ENCODE measurements around the gene KRTAP5-11.
A peak's percentile ranks its signal among the peaks of the same experiment; 100 is the strongest.
"Not testable (repeated sequence)": the region's sequence is repeated elsewhere in the genome, so short reads cannot be mapped to it uniquely, and the experiment has no call there.

The KRTAP5-11 gene, protein sequence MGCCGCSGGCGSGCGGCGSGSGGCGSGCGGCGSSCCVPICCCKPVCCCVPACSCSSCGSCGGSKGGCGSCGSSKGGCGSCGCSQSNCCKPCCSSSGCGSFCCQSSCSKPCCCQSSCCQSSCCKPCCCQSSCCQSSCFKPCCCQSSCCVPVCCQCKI

DNA sequence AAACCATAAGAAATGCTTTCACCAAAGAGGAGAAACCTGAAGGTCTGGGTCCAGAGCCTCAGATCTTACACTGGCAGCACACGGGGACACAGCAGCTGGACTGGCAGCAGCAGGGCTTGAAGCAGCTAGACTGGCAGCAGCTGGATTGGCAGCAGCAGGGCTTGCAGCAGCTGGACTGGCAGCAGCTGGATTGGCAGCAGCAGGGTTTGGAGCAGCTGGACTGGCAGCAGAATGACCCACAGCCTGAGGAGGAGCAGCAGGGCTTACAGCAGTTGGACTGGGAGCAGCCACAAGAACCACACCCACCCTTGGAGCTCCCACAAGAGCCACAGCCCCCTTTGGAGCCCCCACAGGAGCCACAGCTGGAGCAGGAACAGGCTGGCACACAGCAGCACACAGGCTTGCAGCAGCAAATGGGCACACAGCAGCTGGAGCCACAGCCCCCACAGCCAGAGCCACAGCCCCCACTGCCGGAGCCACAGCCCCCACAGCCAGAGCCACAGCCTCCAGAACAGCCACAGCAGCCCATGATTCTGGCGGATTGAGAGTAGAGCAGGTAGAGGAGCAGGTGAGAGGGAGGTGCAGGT lies at the start of gene KRTAP5-11:
TSS of gene KRTAP5-11 (minus strand) at position 567 of the 587 bp plus-strand sequence. CDS start at position 529, 38 bp downstream.
- no peak for DNase-seq (ENCODE audit: low read depth in 2 of 2)

DNA sequence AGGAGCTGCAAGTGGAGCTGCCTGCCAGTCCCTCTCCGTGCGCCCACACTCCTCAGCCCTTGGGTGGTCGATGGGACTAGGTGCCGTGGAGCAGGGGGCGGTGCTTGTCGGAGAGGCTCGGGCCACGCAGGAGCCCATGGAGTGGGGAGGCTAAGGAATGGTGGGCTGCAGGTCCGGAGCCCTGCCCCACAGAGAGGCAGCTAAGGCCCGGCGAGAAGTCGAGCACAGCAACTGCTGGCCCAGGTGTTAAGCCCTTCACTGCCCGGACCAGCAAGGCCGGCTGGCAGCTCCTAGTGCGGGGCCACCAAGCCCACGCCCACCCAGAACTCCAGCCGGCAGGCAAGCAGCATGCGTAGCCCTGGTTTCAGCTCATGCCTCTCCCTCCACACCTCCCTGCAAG lies 48.9 kb upstream of the KRTAP5-11 start:
- DNase-seq (ENCODE audit: low read depth in 2 of 2): not testable (repeated sequence)

DNA sequence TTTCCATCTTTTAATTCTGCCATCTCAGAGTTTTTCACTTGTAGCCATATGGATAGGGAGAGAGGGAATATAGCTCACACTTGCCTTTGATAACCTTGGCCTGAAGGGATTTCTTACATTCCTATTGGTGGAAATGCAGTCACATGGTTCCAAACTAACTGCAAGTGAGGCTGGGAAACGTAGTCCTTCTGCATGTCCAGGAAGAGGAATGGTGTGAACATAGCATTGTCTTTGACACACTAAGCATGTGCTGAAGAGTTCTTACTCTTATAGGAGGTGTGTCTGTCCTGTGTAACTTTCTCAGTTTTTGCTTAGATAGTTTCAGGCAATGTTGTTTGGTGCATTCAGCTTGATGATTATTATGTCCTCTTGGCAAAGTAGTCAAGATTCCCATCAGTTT lies 47.4 kb upstream of the KRTAP5-11 start:
- not testable (repeated sequence) for DNase-seq (ENCODE audit: low read depth in 2 of 2)

DNA sequence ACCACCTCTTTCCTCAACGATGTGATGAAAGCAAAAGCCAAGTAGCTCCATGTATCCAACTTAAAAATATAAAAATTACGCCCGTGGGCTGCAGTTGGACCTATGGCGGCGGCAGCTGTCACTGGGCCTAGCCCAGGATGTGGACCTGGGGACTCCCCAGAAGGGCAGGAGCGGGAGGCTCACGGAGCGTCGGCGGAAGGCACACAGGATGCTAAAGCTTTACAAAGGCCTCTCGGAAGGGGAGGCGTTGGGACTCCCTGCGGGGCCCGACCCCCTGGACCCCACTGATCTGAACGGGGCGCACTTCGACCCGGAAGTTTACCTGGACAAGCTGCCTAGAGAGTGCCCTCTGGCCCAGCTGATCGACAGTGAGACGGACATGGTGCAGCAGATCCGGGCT lies 46.3 kb upstream of the KRTAP5-11 start:
- DNase-seq (ENCODE audit: low read depth in 2 of 2): not testable (repeated sequence)

DNA sequence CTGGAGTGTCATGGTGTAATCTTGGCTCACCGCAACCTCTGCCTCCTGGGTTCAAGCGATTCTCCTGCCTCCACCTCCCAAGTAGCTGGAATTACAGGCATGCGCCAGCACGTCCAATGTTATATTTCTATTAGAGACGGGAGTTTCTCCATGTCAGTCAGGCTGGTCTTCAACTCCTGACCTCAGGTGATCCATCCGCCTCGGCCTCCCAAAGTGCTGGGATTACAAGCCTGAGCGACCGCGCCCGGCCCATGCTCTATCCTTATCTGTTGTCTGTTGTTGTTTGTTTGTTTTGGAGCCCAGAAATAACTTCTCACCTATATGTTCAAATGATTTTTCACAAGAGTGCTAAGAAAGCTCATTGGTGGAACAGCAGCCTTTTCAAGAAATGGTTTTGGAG lies 40.6 kb upstream of the KRTAP5-11 start:
- DNase-seq (ENCODE audit: low read depth in 2 of 2): not testable (repeated sequence)

DNA sequence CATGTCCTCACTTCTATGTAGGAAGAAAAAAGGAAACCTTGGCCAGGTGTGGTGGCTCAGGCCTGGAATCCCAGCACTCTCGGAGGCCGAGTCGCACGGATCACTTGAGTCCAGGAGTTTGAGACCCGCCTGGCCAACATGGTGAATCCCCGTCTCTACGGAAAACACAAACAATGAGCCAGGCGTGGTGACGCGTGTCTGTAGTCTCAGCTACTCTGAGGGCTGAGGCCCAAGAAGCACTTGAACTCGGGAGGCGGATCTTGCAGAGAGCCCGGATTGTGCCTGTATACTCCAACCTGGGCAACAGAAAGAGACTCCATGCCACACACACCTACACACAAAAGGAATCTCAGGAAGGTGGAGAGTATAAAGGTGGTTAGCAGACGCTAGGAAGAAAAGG lies 39.9 kb upstream of the KRTAP5-11 start:
- not testable (repeated sequence) for DNase-seq (ENCODE audit: low read depth in 2 of 2)

DNA sequence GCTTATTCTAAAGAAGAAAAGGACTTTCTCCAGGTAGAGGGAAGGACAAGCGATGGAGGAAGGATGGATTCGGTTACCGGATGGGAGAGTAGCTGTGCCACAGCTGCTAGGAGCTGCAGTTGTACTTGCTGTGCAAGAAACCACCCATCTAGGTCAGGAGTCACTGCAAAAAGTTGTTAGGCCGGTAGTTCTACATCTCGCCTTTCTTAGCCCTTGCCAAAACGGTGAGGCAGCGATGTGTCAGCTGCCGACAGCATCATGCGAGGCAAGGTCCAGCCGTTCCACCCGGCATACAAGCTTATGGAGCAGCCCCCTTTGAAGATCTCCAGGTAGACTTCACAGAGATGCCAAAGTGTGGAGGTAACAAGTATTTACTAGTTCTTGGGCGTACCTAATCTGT lies 32.3 kb upstream of the KRTAP5-11 start:
- not testable (repeated sequence) for DNase-seq (ENCODE audit: low read depth in 2 of 2)

DNA sequence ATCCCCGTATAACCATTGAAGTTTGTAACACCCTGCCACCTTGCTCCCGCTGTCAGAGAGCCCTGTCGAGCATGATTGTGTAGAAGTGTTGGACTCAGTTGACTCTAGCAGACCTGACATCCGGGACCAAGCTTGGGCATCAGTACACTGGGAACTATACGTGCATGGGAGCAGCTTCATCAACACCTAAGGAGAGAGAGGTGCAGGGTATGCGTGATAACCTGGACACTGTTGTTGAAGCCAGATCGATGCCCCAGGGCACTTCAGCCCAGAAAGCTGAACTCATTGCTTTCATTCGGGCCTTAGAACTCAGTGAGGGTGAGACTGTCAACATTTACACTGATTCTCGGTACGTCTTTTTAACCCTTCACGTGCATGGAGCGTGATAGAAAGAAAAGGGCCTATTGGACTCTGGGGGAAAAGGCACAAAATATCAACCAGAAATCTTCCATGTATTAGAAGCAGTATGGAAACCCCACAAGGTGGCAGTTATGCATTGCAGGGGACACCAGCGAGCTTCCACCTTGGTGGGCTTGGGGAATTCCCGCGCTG lies 31.8 kb upstream of the KRTAP5-11 start:
- DNase-seq (ENCODE audit: low read depth in 2 of 2): not testable (repeated sequence)

DNA sequence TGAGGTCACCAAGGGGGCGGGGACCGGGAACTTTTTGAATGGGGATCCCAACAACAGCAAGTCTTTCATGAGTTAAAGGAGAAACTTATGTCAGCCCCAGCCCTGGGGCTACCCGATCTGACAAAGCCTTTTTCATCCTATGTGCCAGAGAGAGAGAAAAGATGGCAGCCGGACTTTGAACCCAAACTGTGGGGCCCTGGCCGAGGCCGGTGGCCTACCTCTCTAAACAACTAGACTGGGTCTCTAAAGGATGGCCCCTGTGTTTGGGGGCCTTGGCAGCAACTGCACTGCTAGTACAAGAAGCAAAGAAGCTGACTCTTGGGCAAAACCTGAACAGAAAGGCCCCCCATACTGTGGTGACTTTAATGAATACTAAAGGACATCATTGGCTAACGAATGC lies 31.3 kb upstream of the KRTAP5-11 start:
- not testable (repeated sequence) for DNase-seq (ENCODE audit: low read depth in 2 of 2)

DNA sequence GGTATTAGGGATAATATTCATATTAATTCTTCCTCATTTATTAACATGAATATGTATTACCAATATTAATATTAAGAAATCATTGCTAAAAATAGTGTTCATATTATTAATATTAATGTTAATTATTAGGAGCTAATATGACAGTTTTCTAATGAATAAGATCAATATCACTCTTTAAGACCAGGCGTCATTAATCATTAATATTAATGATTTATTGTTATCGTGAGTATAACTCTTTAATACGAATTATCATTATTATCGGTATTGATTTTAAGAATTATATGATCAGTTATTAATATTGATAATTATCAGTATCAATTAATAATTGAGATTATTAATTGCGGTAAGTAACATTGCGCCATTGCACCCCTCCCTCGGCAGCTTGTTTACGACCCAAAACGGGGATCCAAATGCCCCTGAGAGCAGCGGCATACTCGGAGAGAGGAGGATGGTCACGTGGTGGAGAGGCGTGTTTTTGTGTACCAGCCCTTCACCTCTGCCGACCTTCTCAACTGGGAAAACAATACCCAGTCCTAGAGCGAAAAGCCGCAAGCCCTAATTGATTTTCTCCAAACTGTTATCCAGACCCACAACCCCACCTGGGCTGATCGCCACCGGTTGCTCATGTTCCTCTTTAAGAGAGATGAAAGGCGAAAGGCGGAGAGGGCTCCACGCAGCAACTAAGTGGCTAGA lies 28.7 kb upstream of the KRTAP5-11 start:
- DNase-seq (ENCODE audit: low read depth in 2 of 2): not testable (repeated sequence)

DNA sequence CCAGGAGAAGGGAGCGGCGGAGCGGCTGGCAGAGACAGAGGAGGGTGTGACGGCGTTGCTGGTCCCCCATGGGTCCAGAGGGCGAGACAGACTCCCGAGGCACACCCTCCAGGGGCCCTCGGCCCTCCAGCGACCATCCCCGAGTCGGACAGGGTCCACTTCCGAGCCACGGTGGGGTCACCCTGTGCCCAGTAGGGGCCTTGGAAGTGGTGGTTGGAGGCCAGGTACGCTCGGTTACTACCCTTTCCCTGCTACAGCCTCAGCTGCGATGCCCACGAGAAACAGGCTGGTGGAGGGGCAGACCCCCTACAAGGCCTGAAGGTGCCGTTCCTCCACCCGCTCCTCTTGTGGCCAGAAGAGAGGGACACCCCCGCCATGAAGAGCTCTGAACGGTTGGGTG lies 25.6 kb upstream of the KRTAP5-11 start:
- not testable (repeated sequence) for DNase-seq (ENCODE audit: low read depth in 2 of 2)

DNA sequence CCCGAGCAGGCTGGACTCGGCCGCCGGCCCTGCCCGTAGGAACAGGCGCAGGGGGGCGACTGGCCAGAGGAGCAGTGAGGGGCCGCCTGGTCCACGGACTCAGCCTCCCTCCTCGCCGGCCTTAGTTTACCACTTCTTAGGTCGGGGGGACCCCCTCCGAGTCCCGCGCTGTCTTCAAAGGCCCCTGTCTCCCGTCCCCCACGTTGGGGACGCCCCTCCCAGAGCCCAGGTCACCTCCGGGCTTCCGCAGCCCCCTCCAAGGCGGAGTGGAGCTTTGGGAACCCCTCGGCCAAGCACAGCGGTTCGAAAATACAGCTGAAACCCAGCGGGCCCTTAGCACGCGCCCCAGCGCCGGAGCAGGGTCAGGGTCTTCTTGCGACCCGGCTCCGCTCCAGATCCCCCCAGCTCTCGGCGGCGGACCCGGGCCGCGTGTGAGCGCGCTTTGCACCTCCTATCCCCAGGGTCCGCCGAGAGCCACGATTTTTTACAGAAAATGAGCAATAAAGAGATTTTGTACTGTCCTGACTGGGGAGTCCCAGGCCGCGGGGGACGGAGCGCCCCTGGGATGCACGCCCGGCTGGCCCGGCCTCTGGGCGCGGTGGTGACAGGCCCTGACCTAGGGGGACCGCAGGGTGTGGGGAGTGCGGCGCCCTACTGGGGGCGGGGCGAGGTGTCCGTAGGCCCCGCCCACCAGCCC lies 25.0 kb upstream of the KRTAP5-11 start:
- DNase-seq (ENCODE audit: low read depth in 2 of 2): not testable (repeated sequence)

DNA sequence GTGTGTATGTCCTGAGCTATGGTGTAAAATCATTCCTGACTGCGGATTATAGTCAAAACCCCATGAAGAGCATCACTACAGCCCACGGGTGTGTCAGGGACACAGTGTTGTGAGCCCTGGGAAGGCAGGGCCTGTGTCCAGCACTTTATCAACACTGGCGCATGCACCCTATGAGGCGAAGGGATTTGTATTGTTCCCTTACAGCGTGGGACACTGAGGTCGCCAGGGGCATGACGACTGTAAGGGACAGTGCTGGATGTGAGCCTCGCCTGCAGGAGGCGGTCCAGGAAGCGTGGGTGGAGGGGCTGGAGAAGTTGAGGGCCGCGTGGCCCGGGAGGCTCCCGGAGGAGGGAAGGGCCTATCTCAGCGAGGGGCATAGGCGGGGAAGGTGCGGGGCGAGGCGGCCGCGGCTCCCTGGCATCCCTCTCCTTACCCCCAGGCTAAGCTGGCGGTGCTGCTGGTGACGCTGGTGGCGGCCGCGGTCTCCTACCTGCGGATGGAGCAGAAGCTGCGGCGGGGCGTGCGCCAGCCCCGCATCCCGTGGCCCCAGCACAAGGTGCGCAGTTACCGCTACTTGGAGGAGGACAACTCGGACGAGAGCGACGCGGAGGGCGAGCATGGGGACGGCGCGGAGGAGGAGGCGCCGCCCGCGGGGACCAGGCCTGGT lies 24.3 kb upstream of the KRTAP5-11 start:
- not testable (repeated sequence) for DNase-seq (ENCODE audit: low read depth in 2 of 2)

DNA sequence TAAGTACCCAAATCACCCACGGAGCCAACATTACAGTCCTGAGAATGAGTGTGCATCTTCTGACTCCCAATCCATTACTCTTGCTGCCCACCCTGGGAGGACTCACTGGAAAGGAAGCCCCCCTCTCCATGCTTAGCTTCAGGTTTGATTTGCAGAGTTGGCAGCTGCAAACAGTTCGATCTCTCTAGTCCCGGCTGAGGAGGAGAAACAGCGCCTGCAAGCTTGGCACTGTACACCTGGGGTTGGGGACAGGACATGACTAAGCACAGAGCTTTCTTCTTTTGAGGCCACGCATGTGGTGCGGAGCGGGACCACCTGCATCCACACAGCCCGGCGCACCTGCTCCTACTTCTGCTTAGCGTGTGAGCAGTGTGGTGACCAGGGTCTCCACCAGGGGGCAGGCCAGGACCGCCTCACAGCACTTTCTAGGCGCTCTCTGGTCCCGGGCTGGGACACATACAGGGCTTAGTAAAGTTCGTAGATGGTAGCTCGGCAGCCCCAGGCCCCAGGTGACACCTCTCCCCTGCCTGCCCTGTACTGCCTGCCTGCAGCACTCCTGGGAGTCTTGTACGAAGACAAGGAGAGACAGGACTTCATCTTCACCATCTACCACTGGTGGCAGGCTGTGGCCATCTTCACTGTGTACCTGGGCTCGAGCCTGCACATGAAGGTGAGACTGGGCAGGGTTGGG lies 22.3 kb upstream of the KRTAP5-11 start:
- DNase-seq (ENCODE audit: low read depth in 2 of 2): not testable (repeated sequence)

DNA sequence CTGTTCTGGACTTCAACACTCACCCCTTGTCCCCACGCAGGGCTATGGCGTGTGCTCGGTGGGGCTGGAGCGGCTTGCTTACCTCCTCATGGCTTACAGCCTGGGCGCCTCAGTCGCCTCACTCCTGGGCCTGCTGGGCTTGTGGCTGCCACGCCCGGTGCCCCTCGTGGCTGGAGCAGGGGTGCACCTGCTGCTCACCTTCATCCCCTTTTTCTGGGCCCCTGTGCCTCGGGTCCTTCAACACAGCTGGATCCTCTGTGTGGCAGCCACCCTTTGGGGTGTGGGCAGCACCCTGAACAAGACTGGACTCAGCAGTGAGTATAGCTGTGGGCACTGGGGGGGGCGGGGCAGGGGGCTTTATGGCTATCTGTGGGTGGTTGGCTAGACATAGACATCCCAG lies 20.5 kb upstream of the KRTAP5-11 start:
- not testable (repeated sequence) for DNase-seq (ENCODE audit: low read depth in 2 of 2)

DNA sequence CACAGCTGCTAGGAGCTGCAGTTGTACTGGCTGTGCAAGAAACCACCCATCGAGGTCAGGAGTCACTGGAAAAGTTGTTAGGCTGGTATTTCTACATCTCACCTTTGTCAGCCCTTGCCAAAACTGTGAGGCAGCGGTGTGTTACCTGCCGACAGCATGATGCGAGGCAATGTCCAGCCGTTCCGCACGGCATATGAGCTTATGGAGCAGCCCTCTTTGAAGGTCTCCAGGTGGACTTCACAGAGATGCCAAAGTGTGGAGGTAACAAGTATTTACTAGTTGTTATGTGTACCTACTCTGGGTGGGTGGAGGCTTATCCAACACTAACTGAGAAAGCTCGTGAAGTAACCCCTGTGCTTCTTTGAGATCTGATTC lies 6.9 kb upstream of the KRTAP5-11 start:
- DNase-seq (ENCODE audit: low read depth in 2 of 2): not testable (repeated sequence)

DNA sequence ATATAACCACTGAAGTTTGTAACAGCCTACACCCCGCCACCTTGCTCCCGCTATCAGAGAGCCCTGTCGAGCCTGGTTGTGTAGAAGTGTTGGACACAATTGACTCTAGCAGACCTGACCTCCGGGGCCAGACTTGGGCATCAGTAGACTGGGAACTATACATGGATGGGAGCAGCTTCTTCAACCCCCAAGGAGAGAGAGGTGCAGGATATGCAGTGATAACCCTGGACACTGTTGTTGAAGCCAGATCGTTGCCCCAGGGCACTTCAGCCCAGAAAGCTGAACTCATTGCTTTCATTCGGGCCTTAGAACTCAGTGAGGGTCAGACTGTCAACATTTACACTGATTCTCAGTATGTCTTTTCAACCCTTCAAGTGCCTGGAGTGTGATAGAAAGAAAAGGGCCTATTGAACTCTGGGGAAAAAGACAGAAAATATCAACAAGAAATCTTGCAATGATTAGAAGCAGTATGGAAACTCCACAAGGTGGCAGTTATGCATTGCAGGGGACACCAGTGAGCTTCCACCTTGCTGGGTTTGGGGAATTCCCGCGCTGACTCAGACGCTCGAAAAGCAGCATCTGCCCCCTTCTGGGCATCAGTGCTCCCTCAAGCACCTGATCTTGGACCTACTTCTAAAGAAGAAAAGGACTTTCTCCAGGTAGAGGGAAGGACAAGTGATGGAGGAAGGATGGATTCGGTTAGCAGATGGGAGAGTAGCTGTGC lies 6.3 kb upstream of the KRTAP5-11 start:
- peak; percentile 47 to 60 for DNase-seq (ENCODE audit: low read depth in 2 of 2)

DNA sequence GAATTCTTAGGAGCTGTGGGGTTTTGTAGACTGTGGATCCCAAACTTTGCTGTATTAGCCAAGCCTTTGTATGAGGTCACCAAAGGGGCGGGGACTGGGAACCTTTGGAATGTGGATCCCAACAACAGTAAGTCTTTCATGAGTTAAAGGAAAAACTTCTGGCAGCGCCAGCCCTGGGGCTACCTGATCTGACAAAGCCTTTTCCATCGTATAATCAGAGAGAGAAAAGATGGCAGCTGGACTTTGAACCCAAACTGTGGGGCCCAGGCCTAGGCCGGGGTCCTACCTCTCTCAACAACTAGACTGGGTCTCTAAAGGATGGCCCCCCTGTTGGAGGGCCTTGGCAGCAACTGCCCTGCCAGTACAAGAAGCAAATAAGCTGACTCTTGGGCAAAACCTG lies 5.6 kb upstream of the KRTAP5-11 start:
- DNase-seq (ENCODE audit: low read depth in 2 of 2): not testable (repeated sequence)

DNA sequence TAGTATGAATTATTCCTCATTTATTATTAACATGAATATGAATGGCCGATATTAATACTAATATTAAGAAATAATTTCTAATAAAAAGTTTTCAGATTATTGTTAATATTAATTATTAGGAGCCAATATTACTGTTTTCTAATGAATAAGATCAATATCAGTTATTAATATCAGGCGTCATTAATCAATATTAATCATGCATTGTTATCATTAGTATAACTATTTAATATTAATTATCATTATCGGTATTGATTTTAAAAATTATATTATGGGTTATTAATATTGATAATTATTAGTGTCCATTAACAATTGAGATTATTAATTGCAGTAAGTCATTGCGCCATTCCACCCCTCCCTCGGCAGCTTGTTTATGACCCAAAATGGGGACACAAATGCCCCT lies 3.0 kb upstream of the KRTAP5-11 start:
- DNase-seq (ENCODE audit: low read depth in 2 of 2): not testable (repeated sequence)

DNA sequence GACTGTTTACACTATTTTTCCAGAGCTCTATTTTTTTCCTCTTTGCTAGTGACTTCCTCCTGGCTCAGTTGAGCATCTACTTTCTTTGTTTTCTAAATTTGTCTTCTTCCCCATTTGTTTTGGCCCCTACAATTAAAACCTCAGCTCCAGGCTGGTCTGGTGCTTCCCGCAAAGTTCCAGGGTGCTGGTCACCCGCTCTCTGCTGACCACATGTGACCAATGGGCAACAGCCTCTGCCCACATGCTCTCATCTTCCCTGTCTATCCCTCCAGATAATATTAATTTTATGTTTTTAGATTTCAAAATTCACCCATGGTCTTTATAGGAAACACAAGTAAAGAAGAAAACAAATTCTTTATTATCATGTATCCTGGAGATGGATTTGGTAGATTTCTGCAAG lies 294 bp upstream of the KRTAP5-11 start:
- DNase-seq (ENCODE audit: low read depth in 2 of 2): not testable (repeated sequence)
